Calu3 (cell line): Measurements from ENCODE around the gene FAM149B1. TPM values are rescaled to one million over a fixed set of nuclear protein-coding genes. Genes with fewer than 3 reads are reported as not detected.

Experiments
- BruUV-seq: library from RNA; stranded (reverse); fragments of 400-500 nt; replicated peaks from 2 replicates; lab custom pipeline; 2021; lab: Mats Ljungman, UMichigan
- CTCF ChIA-PET: fragments of 300-600 bp; sonication (Branson Sonifier 250); formaldehyde crosslinking; loops from one replicate; lab custom pipeline; 2022; ENCODE audit warnings: antibody characterized with exemption; lab: Charles Lee
- DNase-seq: peaks from one replicate; pipeline ENCODE4 v3.0.0; 2022
- H3K27ac Mint-ChIP-seq: one replicate; pipeline ENCODE4 v1.8.0; 2022; ENCODE audit warnings: mixed read lengths; ENCODE audit not compliant: unreplicated experiment
- H3K27me3 Mint-ChIP-seq: one replicate; pipeline ENCODE4 v1.8.0; 2022; ENCODE audit warnings: mixed read lengths; ENCODE audit not compliant: unreplicated experiment
- H3K36me3 Mint-ChIP-seq: one replicate; pipeline ENCODE4 v1.8.0; 2022; ENCODE audit warnings: mild to moderate bottlenecking, moderate library complexity, mixed read lengths; ENCODE audit not compliant: insufficient read depth, unreplicated experiment
- H3K4me1 Mint-ChIP-seq: one replicate; pipeline ENCODE4 v1.8.0; 2022; ENCODE audit warnings: mild to moderate bottlenecking, low read depth, mixed read lengths; ENCODE audit not compliant: unreplicated experiment
- H3K4me3 Mint-ChIP-seq: one replicate; pipeline ENCODE4 v1.8.0; 2022; ENCODE audit warnings: mild to moderate bottlenecking, low read depth, moderate library complexity, mixed read lengths; ENCODE audit not compliant: unreplicated experiment
- H3K9me3 Mint-ChIP-seq: one replicate; pipeline ENCODE4 v1.8.0; 2022; ENCODE audit warnings: low read depth, mixed read lengths; ENCODE audit not compliant: unreplicated experiment
- CTCF ChIP-seq: fragments of 200-600 bp; IDR thresholded peaks from one replicate; pipeline ENCODE4 v1.8.0; 2022; ENCODE audit warnings: antibody characterized with exemption; ENCODE audit not compliant: unreplicated experiment
- intact Hi-C: fragments of 100-400 bp; cut with micrococcal nuclease; formaldehyde crosslinking; loops from one replicate; pipeline ENCODE4 v1.10.0; 2022; ENCODE audit not compliant: unreplicated experiment
- total RNA-seq: library from RNA; stranded (reverse); gene quantifications from 2 replicates; pipeline ENCODE4 v1.2.3, GENCODE V29; 2022

The FAM149B1 gene
- total RNA-seq, 1 experiment from 2014 or later = 31.5 TPM

GRCh38 chr10:73234695-73235094 is 66.8 kb downstream of the FAM149B1 start:
- H3K36me3 Mint-ChIP-seq = peaks cover 49% of the 10 kb centered on the region
- no peaks in the 10 kb centered on the region for H3K27me3 Mint-ChIP-seq
- no TSS peak for BruUV-seq
- intact Hi-C loops = no loop called here
- TF ChIP-seq CTCF = no peak
- H3K4me1 Mint-ChIP-seq = no peaks in the 10 kb centered on the region
- CTCF ChIA-PET = interaction anchor here (1.0 kb wide), 1 partner anchor 13 kb away, joined by 3 read pairs; no protein-coding TSS in a partner anchor
- H3K27ac Mint-ChIP-seq = no peak overlapping the region
- DNase-seq = no peak
- no peak overlapping the region for H3K4me3 Mint-ChIP-seq
- H3K9me3 Mint-ChIP-seq = no peaks in the 10 kb centered on the region

GRCh38 chr10:73238990-73239566 is 71.2 kb downstream of the FAM149B1 start:
- CTCF ChIA-PET = no interaction called here
- Mint-ChIP-seq H3K27me3 (no peaks in the 10 kb centered on the region), H3K36me3 (peaks cover 60% of the 10 kb centered on the region), H3K27ac (no peak overlapping the region), H3K4me3 (no peak overlapping the region), H3K9me3 (no peaks in the 10 kb centered on the region), H3K4me1 (peaks cover under 1% of the 10 kb centered on the region)
- no TSS peak for BruUV-seq
- no peak for DNase-seq
- no peak for TF ChIP-seq CTCF
- intact Hi-C loops = no loop called here

- CTCF ChIA-PET = no interaction called here
- DNase-seq = no peak
- Mint-ChIP-seq H3K27ac (no peak overlapping the region), H3K9me3 (no peaks in the 10 kb centered on the region), H3K4me1 (peaks cover 9% of the 10 kb centered on the region), H3K36me3 (peaks cover 58% of the 10 kb centered on the region), H3K27me3 (no peaks in the 10 kb centered on the region), H3K4me3 (no peak overlapping the region)
- BruUV-seq = no TSS peak
- intact Hi-C loops = no loop called here
- TF ChIP-seq CTCF = no peak
Measured at GRCh38 chr10:73239908-73240307, 72.0 kb downstream of the FAM149B1 start.

GRCh38 chr10:73244866-73245477 is 77.1 kb downstream of the FAM149B1 start:
- Mint-ChIP-seq H3K4me1 (peaks cover 31% of the 10 kb centered on the region), H3K27ac (peak overlapping the region; percentile 39), H3K4me3 (peak overlapping the region; percentile 91), H3K9me3 (no peaks in the 10 kb centered on the region), H3K27me3 (no peaks in the 10 kb centered on the region), H3K36me3 (peaks cover 81% of the 10 kb centered on the region)
- CTCF ChIA-PET = no interaction called here
- BruUV-seq = no TSS peak
- DNase-seq = no peak
- no peak for TF ChIP-seq CTCF
- intact Hi-C loops = no loop called here
